ENCODE data around the gene BTRC. TPM values are rescaled to one million over a fixed set of nuclear protein-coding genes. Genes with fewer than 3 reads are reported as not detected.

Gene BTRC
- total RNA-seq, 1 experiment from 2014 or later, result 22.4 TPM

DNA sequence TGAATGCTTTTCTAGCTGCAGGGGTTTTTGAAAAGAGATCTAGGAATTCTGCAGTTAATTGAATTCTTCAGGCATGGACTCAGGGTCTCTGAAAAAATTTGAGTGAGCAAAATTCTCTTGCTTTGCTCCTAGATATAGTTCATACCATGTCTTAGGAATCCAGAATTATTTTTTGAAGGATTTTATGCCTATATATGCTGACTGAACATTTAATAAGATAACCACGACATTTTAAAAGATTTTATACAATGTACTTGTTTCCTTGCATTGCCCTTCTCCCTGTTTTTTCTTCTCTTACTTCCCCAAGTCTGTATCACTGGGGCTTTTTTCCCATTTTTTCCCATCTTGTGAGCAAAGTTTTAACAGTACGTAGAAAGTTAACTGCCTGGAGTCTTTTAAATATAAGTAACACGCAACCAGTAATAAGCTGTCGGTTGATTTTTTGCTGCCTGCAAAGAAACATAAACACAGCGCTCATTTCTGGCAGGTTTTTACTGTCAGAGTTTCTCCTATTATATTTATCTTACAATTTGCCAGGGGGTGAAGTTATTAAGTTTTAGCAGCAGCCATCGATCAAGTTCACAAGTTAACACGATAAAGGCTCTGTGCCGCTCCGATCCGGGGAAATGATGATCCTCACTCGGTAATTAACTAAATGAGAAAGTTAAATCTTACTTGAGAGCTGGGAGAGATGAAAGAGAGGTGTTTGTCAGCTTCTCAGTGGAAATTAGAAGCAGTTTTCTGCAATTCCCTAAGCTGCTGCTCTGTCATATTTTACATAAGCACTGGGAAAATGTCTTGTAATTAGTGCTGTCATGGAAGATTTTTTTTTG lies 153.1 kb downstream of the BTRC start:
- Mint-ChIP-seq H3K36me3 (no peaks in the 10 kb centered on the region), H3K27ac (no peak overlapping the region), H3K9me3 (no peaks in the 10 kb centered on the region), H3K27me3 (ENCODE audit: low read depth) (no peaks in the 10 kb centered on the region), H3K4me3 (no peak overlapping the region), H3K4me1 (peaks cover 13% of the 10 kb centered on the region; the same call in 1 of the 2 replicates)
- ATAC-seq (no peak), DNase-seq (ENCODE audit: low spot score) (no peak)
- POLR2A ChIA-PET, result no interaction called here
- TF ChIP-seq JAZF1 (CRISPR knock-in tag; IDR thresholded peaks at IDR 0.05) (no peak), PREB (CRISPR knock-in tag; IDR thresholded peaks at IDR 0.05; ENCODE audit: borderline replicate concordance) (no peak), ZBTB21 (CRISPR knock-in tag; IDR thresholded peaks at IDR 0.05; ENCODE audit: borderline replicate concordance) (no peak), RORB (CRISPR knock-in tag; IDR thresholded peaks at IDR 0.05) (no peak), GTF2I (CRISPR knock-in tag; conservative IDR thresholded peaks at IDR 0.05) (no peak), PRDM15 (CRISPR knock-in tag; IDR thresholded peaks at IDR 0.05) (no peak), ETV6 (CRISPR knock-in tag; IDR thresholded peaks at IDR 0.05) (no peak), OVOL2 (CRISPR knock-in tag; IDR thresholded peaks at IDR 0.05; ENCODE audit: borderline replicate concordance) (no peak), NR2C2 (CRISPR knock-in tag; IDR thresholded peaks at IDR 0.05) (no peak), SMAD4 (CRISPR knock-in tag; IDR thresholded peaks at IDR 0.05) (no peak)
- CTCF ChIA-PET, result interaction anchor here (0.6 to 3.0 kb wide), 7 partner anchors 12 to 501 kb away, joined by 3 to 10 read pairs (median 3); no protein-coding TSS in a partner anchor

DNA sequence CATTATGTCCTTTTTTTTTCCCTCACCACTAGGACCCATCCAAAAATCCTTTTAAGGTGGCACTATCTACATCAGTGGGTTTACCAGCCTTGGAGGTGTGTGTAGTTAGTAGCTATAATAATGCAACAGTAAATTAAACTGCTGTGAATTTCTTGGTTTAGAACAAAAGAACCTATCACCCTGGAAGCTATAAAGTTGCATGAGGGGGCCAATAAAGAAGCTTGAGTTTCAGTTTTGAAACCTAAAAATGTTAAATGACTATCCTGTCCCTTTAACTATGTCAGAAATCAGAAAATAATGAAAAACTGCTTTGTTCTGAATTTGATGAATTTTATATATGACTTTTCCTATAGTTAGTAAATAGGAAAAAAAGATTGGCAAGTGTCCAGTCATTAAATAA lies 153.9 kb downstream of the BTRC start:
- H3K36me3 Mint-ChIP-seq, result no peaks in the 10 kb centered on the region
- TF ChIP-seq, protein P1, sequence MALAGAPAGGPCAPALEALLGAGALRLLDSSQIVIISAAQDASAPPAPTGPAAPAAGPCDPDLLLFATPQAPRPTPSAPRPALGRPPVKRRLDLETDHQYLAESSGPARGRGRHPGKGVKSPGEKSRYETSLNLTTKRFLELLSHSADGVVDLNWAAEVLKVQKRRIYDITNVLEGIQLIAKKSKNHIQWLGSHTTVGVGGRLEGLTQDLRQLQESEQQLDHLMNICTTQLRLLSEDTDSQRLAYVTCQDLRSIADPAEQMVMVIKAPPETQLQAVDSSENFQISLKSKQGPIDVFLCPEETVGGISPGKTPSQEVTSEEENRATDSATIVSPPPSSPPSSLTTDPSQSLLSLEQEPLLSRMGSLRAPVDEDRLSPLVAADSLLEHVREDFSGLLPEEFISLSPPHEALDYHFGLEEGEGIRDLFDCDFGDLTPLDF (CRISPR knock-in tag; IDR thresholded peaks at IDR 0.05), result no peak
- TF ChIP-seq IRF2 (CRISPR knock-in tag; IDR thresholded peaks at IDR 0.05; ENCODE audit: borderline replicate concordance, low read depth) (no peak), CREB1 (CRISPR knock-in tag; IDR thresholded peaks at IDR 0.05) (no peak), MLX (CRISPR knock-in tag; IDR thresholded peaks at IDR 0.05) (no peak), STAT6 (CRISPR knock-in tag; conservative IDR thresholded peaks at IDR 0.05; ENCODE audit: low read depth) (no peak), ZNF281 (CRISPR knock-in tag; IDR thresholded peaks at IDR 0.05) (no peak)
- TF ChIP-seq, protein P2, sequence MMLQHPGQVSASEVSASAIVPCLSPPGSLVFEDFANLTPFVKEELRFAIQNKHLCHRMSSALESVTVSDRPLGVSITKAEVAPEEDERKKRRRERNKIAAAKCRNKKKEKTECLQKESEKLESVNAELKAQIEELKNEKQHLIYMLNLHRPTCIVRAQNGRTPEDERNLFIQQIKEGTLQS (CRISPR knock-in tag; conservative IDR thresholded peaks at IDR 0.05), result no peak
- TF ChIP-seq, protein P3, sequence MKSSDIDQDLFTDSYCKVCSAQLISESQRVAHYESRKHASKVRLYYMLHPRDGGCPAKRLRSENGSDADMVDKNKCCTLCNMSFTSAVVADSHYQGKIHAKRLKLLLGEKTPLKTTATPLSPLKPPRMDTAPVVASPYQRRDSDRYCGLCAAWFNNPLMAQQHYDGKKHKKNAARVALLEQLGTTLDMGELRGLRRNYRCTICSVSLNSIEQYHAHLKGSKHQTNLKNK (CRISPR knock-in tag; IDR thresholded peaks at IDR 0.05), result no peak
- TF ChIP-seq, protein P4, sequence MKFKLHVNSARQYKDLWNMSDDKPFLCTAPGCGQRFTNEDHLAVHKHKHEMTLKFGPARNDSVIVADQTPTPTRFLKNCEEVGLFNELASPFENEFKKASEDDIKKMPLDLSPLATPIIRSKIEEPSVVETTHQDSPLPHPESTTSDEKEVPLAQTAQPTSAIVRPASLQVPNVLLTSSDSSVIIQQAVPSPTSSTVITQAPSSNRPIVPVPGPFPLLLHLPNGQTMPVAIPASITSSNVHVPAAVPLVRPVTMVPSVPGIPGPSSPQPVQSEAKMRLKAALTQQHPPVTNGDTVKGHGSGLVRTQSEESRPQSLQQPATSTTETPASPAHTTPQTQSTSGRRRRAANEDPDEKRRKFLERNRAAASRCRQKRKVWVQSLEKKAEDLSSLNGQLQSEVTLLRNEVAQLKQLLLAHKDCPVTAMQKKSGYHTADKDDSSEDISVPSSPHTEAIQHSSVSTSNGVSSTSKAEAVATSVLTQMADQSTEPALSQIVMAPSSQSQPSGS (CRISPR knock-in tag; IDR thresholded peaks at IDR 0.05; ENCODE audit: borderline replicate concordance, low read depth), result no peak

More for the DNA sequence above, 153.9 kb downstream of the BTRC start:
- POLR2A ChIA-PET, result no interaction called here
- CTCF ChIA-PET, result interaction anchor here (0.6 to 3.0 kb wide), 5 partner anchors 13 to 500 kb away, joined by 3 to 10 read pairs (median 3); no protein-coding TSS in a partner anchor
- DNase-seq (ENCODE audit: low spot score), result no peak
- no peaks in the 10 kb centered on the region for H3K9me3 Mint-ChIP-seq
- no peak for ATAC-seq
- H3K27me3 Mint-ChIP-seq (ENCODE audit: low read depth), result no peaks in the 10 kb centered on the region
- no peak overlapping the region for H3K27ac Mint-ChIP-seq
- peaks cover 13% of the 10 kb centered on the region; the same call in 1 of the 2 replicates for H3K4me1 Mint-ChIP-seq
- no peak overlapping the region for H3K4me3 Mint-ChIP-seq
